Ovary (tissue), 3 donors: ENCODE results near the gene OR2A2.

Source experiments
- EP300 ChIP-seq: sonication (generic); formaldehyde crosslinking; IDR thresholded peaks from one replicate; pipeline ENCODE4 v1.6.1; 2017; ENCODE audit warnings: antibody characterized with exemption
- POLR2A ChIP-seq: fragments of 450-650 bp; IDR thresholded peaks from one replicate; pipeline ENCODE4 v1.6.1; 2017; ENCODE audit warnings: antibody characterized with exemption, mild to moderate bottlenecking, moderate library complexity
- TF ChIP-seq, protein P1 (sequence below), 3 donors: fragments of 450-650 bp in 2 of 3; fragments of 200-600 bp in 1 of 3; IDR thresholded peaks; one replicate each; pipeline versions ENCODE4 v1.5.1 to v1.8.0; 2016 to 2022; ENCODE audit warnings: antibody characterized with exemption in 3 of 3, mild to moderate bottlenecking in 1 of 3
- donor health status: DM: no; HTN: no; CAD: no.

DNA sequence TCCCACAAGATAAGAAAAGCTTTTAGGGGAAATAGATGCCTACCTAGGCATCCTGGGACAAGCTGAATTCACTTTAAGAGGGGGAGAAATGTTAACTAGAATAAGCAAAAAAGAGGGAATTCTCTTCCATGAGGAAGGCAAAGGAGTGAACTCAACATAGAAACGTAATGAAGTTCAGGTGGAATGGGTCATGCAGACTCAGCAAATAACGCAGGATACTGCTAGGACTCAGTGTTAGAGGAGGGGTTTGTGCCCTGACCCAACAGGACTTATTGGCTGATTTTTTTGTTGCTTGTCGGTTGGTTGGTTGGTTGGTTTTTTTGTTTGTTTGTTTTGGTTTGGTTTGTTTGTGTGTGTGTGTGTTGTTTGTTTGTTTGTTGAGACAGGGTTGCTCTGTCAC lies 22.9 kb downstream of the OR2A2 start:
- TF ChIP-seq, protein P1, sequence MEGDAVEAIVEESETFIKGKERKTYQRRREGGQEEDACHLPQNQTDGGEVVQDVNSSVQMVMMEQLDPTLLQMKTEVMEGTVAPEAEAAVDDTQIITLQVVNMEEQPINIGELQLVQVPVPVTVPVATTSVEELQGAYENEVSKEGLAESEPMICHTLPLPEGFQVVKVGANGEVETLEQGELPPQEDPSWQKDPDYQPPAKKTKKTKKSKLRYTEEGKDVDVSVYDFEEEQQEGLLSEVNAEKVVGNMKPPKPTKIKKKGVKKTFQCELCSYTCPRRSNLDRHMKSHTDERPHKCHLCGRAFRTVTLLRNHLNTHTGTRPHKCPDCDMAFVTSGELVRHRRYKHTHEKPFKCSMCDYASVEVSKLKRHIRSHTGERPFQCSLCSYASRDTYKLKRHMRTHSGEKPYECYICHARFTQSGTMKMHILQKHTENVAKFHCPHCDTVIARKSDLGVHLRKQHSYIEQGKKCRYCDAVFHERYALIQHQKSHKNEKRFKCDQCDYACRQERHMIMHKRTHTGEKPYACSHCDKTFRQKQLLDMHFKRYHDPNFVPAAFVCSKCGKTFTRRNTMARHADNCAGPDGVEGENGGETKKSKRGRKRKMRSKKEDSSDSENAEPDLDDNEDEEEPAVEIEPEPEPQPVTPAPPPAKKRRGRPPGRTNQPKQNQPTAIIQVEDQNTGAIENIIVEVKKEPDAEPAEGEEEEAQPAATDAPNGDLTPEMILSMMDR (IDR thresholded peaks at IDR 0.05): no peak
- no peak for TF ChIP-seq POLR2A
- no peak for TF ChIP-seq EP300
